Measurements from ENCODE around the gene ARPIN.
"Not testable (repeated sequence)": the region's sequence is repeated elsewhere in the genome, so short reads cannot be mapped to it uniquely, and the experiment has no call there.

Gene ARPIN

GRCh38 chr15:89877083-89877425, 35.7 kb downstream of the ARPIN start:
- Histone ChIP-seq H3K36me3 (ENCODE audit: insufficient read depth, low read length) (peaks cover 16% of the 10 kb centered on the region), H3K9ac (ENCODE audit: insufficient read length) (no peak overlapping the region), H3K4me3 (no peak overlapping the region), H3K9me3 (ENCODE audit: low read depth, low read length) (no peaks in the 10 kb centered on the region), H3K27ac (0 out of 2 replicates have a peak overlapping the region, but pooled peaks have one; percentile 13)
- DNase-seq (ENCODE audit: low read depth, low spot score) = no peak
- TF ChIP-seq FOXP2 (optimal IDR thresholded peaks at IDR 0.05; ENCODE audit: control extremely low read depth, extremely low read length, insufficient read depth) (no peak), EZH2 (IDR thresholded peaks at IDR 0.05) (no peak), POLR2AphosphoS5 (IDR thresholded peaks at IDR 0.05; ENCODE audit: borderline replicate concordance, low read depth, low read length) (no peak)

- Histone ChIP-seq H3K4me3 (no peak overlapping the region), H3K9ac (ENCODE audit: insufficient read length) (no peak overlapping the region), H3K36me3 (ENCODE audit: insufficient read depth, low read length) (peaks cover 16% of the 10 kb centered on the region), H3K27ac (0 out of 2 replicates have a peak overlapping the region, but pooled peaks have one; percentile 5), H3K9me3 (ENCODE audit: low read depth, low read length) (no peaks in the 10 kb centered on the region)
- TF ChIP-seq FOXP2 (optimal IDR thresholded peaks at IDR 0.05; ENCODE audit: control extremely low read depth, extremely low read length, insufficient read depth) = no peak
- TF ChIP-seq EZH2 (IDR thresholded peaks at IDR 0.05) = no peak
- no peak for TF ChIP-seq POLR2AphosphoS5 (IDR thresholded peaks at IDR 0.05; ENCODE audit: borderline replicate concordance, low read depth, low read length)
- DNase-seq (ENCODE audit: low read depth, low spot score) = no peak
Measured at GRCh38 chr15:89876396-89877082, 36.2 kb downstream of the ARPIN start.

DNA sequence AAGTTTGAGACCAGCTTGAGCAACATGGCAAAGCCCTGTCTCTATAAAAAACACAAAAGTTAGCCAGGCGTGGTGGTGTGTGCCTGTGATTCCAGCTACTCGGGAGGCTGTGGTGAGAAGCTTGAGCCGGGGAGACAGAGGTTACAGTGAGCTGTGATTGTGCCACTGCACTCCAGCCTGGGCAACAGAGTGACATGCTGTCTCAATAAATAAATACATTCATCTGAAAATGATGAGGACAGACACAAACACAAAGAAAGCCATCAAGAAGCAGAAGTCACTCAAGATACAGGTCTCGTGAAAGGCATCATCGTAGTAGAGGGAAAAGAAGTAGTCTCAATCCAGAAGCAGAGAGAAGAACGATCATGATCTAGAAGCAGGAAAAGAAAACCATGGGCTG, 37.0 kb downstream of the ARPIN start:
- Histone ChIP-seq H3K4me3 (no peak overlapping the region), H3K9me3 (ENCODE audit: low read depth, low read length) (no peaks in the 10 kb centered on the region), H3K27ac (peak overlapping the region; percentile 67; the same call in 1 of the 2 replicates), H3K36me3 (ENCODE audit: insufficient read depth, low read length) (peaks cover 18% of the 10 kb centered on the region), H3K9ac (ENCODE audit: insufficient read length) (no peak overlapping the region)
- TF ChIP-seq EZH2 (IDR thresholded peaks at IDR 0.05) (no peak), FOXP2 (optimal IDR thresholded peaks at IDR 0.05; ENCODE audit: control extremely low read depth, extremely low read length, insufficient read depth) (no peak), POLR2AphosphoS5 (IDR thresholded peaks at IDR 0.05; ENCODE audit: borderline replicate concordance, low read depth, low read length) (no peak)
- DNase-seq (ENCODE audit: low read depth, low spot score) = no peak

DNA sequence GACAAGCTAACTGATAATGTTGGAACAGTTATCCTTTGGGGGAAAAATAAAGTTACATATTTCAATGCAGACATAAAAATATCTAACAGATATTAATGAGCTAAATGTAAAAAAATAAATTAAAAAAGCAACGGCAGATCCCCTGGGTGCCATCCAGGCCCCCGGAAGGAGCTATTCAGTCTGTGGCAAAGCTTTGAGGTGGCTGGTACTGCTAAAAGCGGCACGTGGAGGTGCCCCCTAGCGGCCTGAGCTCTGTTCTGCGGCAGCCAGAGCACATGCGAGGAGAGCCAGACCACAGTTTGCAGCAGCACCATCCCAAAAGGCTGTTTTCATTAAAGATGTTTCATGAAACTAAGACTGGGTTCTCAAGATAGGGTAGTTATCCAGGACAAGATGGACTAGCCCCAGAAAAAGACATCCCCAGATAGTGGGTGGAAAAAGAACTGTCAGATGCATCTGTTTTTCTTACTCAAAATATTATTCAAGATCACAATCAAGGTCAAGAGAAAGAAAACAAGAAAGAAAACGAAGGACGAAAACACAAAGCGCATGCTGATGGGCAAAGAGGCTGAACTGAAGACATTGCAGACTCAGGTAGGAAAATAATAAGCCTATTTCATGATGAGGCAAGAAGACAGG, 37.7 kb downstream of the ARPIN start:
- H3K27ac ChIP-seq = peak overlapping the region; percentile 67; the same call in 1 of the 2 replicates
- peak; percentile 39 for DNase-seq (ENCODE audit: low read depth, low spot score)
- no peak overlapping the region for H3K4me3 ChIP-seq
- H3K9me3 ChIP-seq (ENCODE audit: low read depth, low read length) = no peaks in the 10 kb centered on the region
- H3K36me3 ChIP-seq (ENCODE audit: insufficient read depth, low read length) = peaks cover 25% of the 10 kb centered on the region
- TF ChIP-seq EZH2 (IDR thresholded peaks at IDR 0.05) (no peak), POLR2AphosphoS5 (IDR thresholded peaks at IDR 0.05; ENCODE audit: borderline replicate concordance, low read depth, low read length) (no peak), FOXP2 (optimal IDR thresholded peaks at IDR 0.05; ENCODE audit: control extremely low read depth, extremely low read length, insufficient read depth) (no peak)
- H3K9ac ChIP-seq (ENCODE audit: insufficient read length) = peak overlapping the region; percentile 63

DNA sequence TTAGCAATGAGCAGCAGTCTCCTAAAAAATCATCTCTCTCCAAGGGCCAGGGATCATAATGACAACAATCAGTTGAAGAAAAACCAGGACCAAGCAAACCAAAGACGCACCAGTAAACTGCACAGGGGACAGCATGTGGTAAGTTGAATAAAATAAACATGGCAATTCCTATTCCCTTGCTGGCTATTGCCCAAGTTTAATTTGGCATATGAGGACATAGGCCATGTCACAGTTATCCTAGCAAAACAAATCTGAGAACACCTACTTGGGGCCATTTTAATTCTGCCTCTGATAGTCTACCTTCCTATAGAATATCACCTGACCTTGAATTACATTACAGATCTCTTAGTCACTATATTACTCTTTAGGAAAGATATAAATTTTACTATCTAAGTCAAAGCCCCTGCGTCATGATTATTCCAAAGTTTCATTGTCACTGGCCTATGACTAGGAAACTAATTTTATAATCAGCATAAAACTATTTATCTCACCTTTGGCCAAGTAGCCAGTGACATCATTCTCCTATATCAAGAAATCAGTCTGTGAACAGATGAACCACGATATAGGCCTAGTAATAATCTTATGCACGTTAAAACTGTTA, 42.0 kb downstream of the ARPIN start:
- peaks cover 18% of the 10 kb centered on the region for H3K36me3 ChIP-seq (ENCODE audit: insufficient read depth, low read length)
- H3K27ac ChIP-seq = no peak overlapping the region
- no peaks in the 10 kb centered on the region for H3K9me3 ChIP-seq (ENCODE audit: low read depth, low read length)
- DNase-seq (ENCODE audit: low read depth, low spot score) = no peak
- no peak overlapping the region for H3K9ac ChIP-seq (ENCODE audit: insufficient read length)
- TF ChIP-seq POLR2AphosphoS5 (IDR thresholded peaks at IDR 0.05; ENCODE audit: borderline replicate concordance, low read depth, low read length) (no peak), EZH2 (IDR thresholded peaks at IDR 0.05) (no peak), FOXP2 (optimal IDR thresholded peaks at IDR 0.05; ENCODE audit: control extremely low read depth, extremely low read length, insufficient read depth) (no peak)
- H3K4me3 ChIP-seq = no peak overlapping the region

DNA sequence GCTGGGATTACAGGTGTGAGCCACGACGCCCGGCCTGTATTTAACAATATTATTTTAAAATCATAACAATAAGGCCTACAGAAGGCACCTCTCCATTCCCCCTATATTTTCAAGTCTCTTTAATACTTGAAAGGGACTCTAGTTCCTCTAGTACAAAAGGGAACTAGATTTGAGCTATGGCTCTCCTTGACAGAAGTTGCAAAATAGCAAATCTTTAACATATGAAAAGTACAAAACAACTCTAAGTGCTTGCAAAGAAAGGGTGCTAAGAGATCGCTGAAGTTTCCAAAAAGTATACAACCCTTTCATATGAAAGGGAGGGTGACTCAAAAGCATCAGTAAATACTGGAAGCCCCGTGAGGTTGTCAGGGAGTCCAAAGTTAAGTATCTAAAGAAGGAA, 42.7 kb downstream of the ARPIN start:
- H3K9me3 ChIP-seq (ENCODE audit: low read depth, low read length) = no peaks in the 10 kb centered on the region
- peaks cover 10% of the 10 kb centered on the region for H3K36me3 ChIP-seq (ENCODE audit: insufficient read depth, low read length)
- no peak overlapping the region for H3K4me3 ChIP-seq
- no peak overlapping the region for H3K9ac ChIP-seq (ENCODE audit: insufficient read length)
- TF ChIP-seq POLR2AphosphoS5 (IDR thresholded peaks at IDR 0.05; ENCODE audit: borderline replicate concordance, low read depth, low read length) (no peak), FOXP2 (optimal IDR thresholded peaks at IDR 0.05; ENCODE audit: control extremely low read depth, extremely low read length, insufficient read depth) (no peak), EZH2 (IDR thresholded peaks at IDR 0.05) (no peak)
- H3K27ac ChIP-seq = no peak overlapping the region
- no peak for DNase-seq (ENCODE audit: low read depth, low spot score)

- DNase-seq (ENCODE audit: low read depth, low spot score); H3K4me3 ChIP-seq; H3K9ac ChIP-seq (ENCODE audit: insufficient read length); H3K27ac ChIP-seq; H3K36me3 ChIP-seq (ENCODE audit: insufficient read depth, low read length); H3K9me3 ChIP-seq (ENCODE audit: low read depth, low read length): not testable (repeated sequence)
Measured at GRCh38 chr15:89869490-89869889, 43.3 kb downstream of the ARPIN start.

- H3K36me3 ChIP-seq (ENCODE audit: insufficient read depth, low read length) = peaks cover 16% of the 10 kb centered on the region
- H3K9ac ChIP-seq (ENCODE audit: insufficient read length) = no peak overlapping the region
- no peak overlapping the region for H3K4me3 ChIP-seq
- no peak for TF ChIP-seq FOXP2 (optimal IDR thresholded peaks at IDR 0.05; ENCODE audit: control extremely low read depth, extremely low read length, insufficient read depth)
- no peak for TF ChIP-seq POLR2AphosphoS5 (IDR thresholded peaks at IDR 0.05; ENCODE audit: borderline replicate concordance, low read depth, low read length)
- no peak for TF ChIP-seq EZH2 (IDR thresholded peaks at IDR 0.05)
- H3K27ac ChIP-seq = peak overlapping the region; percentile 72; the same call in 1 of the 2 replicates
- no peaks in the 10 kb centered on the region for H3K9me3 ChIP-seq (ENCODE audit: low read depth, low read length)
- no peak for DNase-seq (ENCODE audit: low read depth, low spot score)
Measured at GRCh38 chr15:89864958-89865739, 47.6 kb downstream of the ARPIN start.

Measured in SK-N-MC (cell line).